HG03064 (cell line): Measurements from ENCODE around the gene GRIA1.

Experiments
- ATAC-seq: cut with Tn5 transposase; IDR thresholded peaks from one replicate; pipeline ENCODE4 v1.9.1; 2021; ENCODE audit warnings: low read depth; ENCODE audit not compliant: unreplicated experiment

Gene GRIA1

DNA sequence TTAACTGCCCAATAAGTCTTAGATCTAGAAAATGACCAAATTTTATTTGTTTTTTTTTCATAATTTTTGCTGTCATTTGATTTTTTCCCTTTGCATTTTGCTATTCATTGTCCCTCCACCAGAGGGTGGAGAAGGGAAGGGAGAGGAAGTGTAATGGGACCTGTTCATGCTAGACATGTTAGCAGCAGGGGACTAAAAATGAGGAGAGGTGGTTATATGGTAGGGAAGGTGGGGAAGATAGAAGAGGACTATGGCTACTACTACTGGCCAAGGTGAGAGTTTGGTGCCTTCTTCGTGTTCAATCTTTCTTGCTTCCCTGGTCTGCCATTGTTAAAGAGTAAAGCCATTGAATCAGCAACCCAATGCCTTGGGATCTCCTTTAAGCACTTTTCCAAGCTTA is 6.4 kb downstream of the GRIA1 start:
- ATAC-seq: no peak

DNA sequence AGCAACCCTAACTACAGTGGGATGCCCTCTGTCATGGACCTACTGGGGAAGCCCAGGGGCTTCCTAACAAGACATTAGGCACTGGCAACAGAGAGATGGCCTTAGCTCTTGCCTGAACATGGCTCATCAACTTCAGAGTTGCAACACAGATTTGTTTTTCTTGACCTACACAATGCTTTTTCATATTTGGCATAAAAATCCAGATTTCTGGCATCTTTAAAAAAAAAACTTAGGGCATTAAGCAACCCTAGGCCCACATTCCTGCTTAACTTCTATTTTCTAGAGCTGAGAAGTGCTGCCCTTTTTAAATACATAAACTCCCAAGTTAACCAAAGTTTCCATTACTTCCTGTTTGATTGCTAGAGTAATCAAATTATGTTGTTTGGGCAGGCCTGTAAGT is 8.0 kb downstream of the GRIA1 start:
- no peak for ATAC-seq

DNA sequence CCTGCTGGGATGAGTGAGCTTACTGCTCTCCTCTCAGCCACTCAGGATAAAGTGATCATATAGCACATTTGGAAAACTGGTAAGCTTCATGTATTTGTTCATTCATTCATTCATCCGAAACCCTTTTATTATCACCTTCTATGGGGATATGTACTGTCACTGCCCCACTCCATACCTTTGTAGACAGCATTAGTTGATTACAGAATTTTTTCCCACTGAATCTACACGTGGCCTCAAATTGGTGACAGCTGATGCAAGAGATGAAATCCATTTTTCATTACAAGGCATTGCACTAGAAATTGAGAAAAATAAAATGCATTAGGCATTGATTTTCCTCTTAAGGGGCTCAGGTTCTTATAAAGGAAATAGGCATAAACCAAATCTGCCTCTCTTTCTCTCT is 9.7 kb downstream of the GRIA1 start:
- ATAC-seq: no peak

DNA sequence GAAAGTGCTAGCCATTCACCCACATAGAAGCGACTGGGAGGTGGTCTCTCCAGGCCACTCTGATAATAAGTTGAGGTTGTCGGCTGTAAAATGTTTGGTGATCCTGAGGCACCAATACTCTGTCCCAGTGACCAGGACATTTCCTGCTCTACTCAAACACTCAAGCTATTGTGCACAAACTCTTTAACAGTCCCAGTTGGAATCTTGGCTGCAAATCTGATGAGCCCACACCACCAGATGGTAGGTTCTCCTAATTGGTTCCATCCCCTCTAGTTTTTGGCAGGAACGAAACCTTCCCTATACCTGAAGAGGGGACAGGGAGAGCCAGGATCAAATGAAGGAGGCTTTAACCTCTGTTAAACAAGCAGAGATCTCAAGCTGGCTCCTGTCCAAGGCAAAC is 14.3 kb downstream of the GRIA1 start:
- no peak for ATAC-seq

DNA sequence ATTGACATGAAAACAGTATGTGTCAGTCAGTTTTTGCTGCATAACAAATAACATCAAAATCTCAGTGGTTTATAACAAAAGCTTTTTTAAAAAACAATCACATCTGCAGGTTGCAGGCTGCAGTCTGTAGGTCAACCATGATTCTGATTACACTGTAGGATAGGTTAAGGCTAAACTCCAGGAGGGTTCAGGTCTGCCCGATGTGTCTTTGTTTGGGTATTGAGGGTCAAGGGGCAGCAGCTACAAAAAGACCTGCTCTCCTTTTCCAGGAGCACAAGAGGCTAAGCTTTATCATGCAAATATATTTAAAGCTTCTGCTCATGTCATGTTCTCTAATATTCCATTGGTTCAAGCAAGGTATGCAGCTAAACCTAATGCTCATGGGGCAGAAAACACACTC is 18.2 kb downstream of the GRIA1 start:
- no peak for ATAC-seq

DNA sequence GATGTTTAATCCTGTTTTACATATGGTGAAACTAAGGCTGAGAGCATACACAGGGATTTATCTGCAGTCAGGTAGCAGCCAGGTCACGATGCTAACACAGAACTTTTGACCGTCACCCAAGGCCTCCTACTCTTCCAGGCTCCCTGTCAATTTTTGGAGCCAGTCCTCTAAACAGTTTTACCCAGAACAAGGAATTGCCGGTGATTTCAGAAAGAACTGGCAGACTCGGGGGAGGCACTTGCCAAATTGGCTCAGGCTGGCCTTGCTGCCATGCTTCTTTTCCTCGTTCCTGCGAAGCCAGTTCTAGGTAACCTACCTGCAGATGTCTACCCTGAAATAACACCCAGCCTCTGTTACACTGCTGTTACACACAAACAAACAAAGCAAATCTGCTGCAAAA is 21.2 kb downstream of the GRIA1 start:
- no peak for ATAC-seq

DNA sequence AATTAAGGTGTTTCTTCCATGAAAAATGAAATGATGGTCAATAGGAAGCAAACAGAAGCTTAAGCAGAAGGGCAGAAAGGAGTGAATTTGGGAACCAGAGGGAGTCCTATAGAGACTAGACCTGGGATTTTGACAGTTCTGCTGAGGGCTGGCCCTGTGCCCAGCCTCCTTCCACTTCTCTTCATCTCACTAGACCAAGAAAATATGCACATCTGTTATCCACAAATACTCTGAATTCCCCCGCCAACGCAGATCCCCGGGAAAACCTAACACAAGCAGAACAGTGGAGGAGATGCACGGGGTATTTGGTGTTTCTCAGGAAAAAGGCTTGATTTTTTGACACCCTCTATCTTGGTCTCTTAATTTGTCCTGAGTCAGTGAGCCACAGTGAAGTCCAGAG is 22.7 kb downstream of the GRIA1 start:
- ATAC-seq: no peak

DNA sequence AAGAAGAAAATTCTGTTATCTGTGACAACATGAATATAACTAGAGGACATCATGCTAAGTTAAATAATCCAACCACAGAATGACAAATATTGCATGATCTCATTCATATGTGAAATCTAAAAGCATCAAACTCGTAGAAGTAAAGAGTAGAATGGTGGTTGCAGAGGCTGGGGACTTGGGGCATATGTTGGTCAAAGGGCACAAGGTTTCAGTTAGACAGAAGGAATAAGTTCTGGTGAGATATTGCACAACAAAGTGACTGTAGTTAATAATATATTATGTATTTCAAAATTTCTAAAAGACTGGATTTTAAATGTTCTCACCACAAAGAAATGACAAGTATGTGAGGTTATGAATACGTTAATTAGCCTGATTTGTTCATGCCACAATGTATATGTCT is 24.8 kb downstream of the GRIA1 start:
- no peak for ATAC-seq

DNA sequence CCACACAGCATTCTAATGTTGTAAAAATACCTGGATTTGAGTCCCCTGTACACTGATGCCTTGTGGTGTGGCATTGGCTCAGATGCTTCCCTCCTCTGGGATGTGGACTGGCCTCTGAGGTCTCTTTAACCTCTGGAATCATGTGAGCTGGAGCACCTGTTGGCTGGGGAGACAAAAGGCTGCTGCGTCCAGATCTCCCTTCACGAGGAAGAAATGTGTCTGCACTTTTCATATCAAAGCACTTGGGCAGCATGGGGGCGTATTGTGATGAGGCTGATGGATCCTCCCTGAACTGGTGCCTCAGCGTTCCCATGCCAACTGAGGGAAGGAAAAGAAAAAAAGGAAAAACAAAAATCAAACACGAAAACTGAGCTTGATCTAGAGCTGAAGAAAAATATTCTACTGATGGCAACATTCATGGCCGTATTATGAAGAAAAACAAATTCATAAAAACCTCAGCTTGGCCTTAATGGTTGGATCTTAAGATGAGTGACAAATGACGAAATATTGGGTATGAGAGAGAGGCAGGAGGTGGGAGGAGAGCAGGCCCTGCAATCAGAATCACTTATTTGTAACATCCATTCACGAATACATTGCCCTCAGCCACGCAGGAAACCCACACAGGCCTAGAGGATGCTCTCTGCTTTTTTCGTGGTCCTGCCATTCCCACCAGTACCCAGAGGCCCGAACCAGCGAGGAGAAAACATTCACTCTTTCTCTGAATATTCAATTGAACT is 26.2 kb downstream of the GRIA1 start:
- ATAC-seq: no peak

DNA sequence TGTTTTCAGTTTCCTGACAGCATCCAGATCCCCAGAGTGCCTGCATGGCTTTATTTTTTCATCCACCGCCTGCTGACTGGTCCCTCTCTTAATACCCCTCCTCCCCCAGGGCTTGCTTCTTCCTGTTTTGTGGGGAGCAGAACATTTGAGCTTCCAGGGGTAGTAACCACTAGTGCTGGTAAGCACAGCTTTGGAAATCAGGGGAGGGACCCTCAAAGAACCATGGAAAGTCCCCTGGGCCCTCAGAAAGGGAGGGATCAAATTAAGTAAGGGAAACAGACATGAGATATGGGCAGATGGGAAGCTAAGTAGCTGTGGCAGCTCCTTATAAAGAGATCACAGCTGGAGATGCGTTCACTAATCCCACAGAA is 26.8 kb downstream of the GRIA1 start:
- ATAC-seq: no peak

DNA sequence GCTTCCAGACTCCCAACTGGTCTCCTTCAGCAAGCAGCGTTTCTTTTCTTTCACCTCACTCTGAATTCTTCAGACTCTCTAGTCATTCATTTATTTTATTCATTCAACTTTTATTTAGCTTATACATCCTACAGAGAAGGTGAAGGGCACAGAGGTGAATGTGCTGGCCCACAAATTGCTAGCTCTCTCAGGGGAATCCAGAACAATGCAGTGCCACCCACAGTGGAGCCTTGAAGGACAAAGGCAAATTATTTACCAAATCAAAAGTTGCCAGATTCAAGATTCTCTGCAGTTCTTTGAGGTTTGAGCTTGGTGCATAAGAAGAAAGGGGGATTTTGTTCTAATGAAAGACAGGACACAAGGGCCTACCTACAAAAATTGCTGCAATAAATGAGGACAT is 29.7 kb downstream of the GRIA1 start:
- no peak for ATAC-seq

DNA sequence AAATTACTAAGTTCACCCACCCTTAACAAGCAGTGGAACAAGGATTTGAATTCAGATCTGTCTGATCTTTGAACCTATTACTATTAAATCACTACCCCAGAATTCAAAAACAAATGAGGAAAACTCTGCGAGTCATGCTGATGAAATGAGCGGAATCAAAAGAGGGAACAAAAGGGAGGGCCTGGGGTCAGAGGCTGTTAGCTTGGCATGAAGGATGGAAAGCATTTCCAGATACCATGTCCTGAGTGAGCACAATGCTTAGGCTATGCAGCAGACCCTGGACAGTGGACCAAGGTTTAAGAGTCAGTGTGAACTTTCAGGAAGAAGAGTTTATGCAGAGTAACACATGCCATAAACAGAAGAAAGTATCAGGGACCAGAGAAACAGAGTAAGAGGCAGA is 30.5 kb downstream of the GRIA1 start:
- ATAC-seq: no peak

DNA sequence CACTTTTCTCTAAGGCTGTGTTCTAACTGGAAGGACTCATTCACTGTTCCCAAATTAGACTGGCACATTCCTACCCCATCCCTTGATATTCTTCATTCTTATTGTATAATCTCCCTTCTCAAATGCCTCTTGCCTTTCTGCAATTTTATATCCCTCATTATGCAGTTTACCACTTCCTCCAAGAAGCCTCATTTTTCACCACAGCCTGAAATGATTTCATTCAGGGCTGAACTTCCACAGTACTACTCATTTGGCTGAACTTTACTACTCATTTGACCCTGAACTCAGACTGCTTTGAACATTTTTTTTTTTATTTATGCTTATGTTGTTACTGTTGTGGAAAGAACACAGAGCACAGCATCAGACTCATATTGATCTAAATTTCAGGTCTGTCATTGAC is 32.7 kb downstream of the GRIA1 start:
- ATAC-seq: no peak

DNA sequence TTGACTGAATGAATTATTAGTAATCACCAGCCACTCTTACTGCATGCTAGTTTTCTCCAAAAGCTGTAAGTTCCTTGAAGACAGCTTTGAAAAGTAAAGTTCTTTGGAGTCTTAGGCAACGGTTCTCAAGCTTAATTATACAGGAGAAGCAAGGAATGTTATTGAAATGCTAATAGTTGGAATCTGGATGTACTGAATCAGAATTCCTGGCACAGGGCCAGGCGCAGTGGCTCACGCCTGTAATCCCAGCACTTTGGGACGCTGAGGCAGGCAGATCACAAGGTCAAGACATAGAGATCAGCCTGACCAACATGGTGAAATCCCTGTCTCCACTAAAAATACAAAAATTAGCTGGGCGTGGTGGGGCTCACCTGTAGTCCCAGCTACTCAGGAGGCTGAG is 33.4 kb downstream of the GRIA1 start:
- no peak for ATAC-seq

DNA sequence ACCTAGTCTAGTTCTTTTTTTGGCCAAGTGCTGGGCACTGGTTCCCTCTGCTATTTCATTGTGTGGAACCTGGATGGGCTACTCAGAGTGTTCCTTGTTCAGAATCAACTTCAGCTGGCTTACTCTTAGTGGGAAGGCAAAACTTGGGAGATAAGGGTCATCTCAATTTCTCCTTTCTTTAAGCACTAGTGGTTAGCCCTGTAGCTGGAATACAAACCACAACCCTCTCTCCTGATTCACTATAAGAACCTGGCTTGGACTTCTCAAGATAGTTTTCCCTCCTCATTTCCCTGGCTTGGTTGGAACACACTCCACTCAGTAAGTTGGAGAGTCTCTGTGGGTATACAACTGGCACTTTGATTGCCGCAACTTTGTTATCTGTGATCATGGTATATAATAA is 35.1 kb downstream of the GRIA1 start:
- no peak for ATAC-seq

DNA sequence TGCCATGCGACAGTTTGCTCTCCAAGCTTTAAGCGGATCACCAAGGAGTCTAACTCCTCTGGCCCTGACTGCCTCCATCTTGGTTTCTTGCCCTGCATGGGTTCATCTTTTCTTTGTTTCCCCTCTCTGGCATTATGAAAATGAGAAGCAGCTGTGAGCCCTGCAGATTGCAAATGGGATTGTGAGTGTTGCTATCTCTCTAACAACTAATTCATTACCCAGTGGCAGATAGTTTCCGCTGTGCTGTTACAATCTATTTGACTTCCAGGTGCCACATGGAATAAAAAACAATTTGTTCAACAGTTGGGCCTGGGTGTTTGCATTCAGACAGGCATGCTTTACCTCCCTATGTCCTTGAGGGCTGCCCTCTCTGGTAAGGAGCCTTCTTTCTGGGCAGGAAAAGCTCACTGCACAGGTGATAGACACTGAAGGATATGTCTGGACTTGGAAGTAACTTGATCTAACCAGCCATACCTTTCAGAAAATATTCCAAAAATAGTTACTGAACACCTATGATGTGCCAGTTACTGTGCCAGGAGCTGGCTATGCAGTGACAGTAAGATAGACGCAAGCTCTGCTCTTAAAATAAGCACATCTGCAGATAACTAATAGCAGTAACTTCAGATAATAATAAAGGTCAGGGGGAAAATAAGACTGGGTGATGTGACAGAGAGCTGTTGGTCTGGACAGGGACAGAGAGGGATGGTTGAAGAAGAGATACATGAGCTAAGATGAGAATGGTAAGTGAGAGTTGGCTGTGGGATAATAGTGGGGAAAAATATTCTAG is 40.1 kb downstream of the GRIA1 start:
- ATAC-seq: no peak

DNA sequence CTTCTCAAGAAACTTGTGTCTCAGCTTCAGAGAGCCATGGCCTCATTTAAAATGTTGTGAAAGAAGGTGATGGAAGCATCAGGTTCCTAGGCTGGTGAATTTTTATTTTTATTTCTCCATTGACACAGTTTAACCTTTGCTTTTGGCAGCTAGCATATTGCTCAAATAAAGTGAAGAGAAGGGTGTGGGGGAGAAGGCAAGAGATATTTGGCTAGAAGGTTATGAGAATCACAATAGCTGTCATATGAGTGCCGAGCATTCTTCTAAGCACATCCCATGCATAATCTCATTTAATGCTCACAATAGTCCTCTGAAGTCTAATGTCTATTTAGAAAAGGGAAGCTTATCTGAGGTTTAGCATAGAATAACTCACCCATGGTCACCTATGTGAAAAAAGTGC is 43.1 kb downstream of the GRIA1 start:
- no peak for ATAC-seq

DNA sequence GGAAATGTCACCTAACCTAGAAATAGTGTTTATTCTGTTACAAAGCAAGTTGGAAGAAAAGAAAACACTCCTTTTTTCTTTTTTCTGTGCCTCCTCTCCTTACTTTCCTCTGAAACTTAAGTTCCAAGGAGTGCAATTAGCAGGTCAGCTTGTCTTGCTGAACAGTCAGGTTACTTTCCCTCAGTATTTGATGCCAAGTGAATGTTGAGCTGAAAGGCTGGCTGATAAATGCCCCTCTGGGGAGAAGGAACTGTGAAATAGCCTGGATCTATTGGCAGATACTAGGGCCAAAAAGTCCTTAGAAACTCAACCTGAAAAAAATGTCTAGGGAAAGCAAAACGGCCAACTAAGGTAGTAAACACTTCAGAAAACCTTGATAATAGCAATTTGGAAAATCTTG is 43.6 kb downstream of the GRIA1 start:
- ATAC-seq: no peak

DNA sequence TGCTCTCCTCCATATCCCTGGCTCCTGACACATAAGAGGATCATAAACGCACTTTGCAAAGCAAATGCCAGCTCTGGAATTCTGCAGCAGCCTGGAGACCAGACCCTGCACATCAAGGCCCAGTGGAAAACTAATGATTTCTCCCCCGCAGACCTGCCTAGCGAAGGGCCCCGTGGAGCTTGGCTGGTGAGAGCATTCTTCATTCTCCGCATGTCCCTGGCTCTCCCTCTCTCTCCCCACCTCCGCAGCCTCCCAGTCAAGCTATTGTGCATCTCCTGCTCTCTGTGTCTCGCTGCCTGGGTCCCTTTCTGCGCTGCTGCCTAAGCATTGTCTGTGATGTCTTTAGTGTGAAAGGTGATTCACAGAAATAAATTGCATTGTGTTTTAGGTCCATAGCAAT is 46.7 kb downstream of the GRIA1 start:
- no peak for ATAC-seq

DNA sequence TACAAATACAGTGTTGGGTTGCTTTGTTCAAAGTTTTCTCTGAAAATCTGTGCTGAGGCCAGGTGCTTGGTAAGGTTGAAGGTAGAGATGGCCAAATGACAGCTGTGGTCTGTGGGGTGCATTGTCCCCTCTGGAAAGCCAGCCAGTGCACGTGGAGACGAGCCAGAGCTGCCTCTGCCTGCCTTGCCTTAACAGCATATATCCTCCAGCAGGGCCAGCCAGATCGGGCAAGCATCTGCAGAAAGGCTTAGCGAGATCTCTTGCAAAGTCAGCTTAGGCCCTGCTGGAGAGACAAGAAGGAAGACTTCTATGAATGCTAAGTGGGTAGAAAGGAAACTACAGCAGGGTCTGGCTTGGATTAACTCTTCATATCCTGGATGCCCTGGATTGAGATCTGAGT is 49.5 kb downstream of the GRIA1 start:
- no peak for ATAC-seq

DNA sequence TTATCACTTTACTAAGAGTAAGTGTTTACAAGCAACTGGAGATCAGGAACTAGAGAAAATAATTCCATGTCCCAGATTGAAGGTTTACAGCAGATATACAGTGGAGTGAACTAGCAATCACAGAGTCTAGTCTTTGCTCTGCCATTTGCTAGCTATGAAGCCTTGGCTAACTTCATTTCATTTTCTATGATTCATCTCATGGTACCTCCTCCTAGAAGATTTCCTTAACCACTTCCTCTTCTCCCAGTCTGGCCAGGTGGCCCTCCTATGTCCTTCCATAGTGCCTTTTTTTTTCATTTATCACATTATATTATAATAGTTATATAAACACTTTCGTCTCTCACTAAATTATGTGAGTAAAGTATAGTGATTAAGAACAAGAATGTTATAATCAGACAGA is 52.1 kb downstream of the GRIA1 start:
- no peak for ATAC-seq

DNA sequence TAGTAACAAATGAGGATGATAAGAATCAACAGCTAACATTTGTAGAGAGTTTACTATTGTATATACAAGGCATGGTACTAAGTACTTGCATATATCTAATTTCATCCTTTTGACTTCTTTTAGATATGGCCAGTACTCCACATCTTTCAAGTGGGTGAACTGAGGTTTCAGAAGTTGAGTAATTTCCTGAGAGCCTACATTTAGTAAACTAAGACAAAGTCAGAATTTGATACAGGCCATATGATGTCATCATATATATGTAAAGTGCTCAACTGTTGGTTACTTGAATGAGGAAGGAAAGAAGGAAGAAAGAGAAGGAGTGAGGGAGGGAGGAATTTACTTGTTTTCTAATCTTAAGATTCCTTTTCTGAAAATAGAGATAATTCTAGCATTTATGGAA is 52.8 kb downstream of the GRIA1 start:
- ATAC-seq: no peak
